HL-60/S4 treated with retinoic acid at 250 ng/mL for 4 days and 3 days (cell line): ENCODE data around the gene ZDHHC11.
"Not testable (repeated sequence)": the region's sequence is repeated elsewhere in the genome, so short reads cannot be mapped to it uniquely, and the experiment has no call there.

Experiments used
- in situ Hi-C: fragments of 300-500 bp; cut with MboI; formaldehyde crosslinking; loops from 2 replicates; pipeline ENCODE4 v1.7.0; 2022; ENCODE audit warnings: low sequenced_read_pairs

Gene ZDHHC11

DNA sequence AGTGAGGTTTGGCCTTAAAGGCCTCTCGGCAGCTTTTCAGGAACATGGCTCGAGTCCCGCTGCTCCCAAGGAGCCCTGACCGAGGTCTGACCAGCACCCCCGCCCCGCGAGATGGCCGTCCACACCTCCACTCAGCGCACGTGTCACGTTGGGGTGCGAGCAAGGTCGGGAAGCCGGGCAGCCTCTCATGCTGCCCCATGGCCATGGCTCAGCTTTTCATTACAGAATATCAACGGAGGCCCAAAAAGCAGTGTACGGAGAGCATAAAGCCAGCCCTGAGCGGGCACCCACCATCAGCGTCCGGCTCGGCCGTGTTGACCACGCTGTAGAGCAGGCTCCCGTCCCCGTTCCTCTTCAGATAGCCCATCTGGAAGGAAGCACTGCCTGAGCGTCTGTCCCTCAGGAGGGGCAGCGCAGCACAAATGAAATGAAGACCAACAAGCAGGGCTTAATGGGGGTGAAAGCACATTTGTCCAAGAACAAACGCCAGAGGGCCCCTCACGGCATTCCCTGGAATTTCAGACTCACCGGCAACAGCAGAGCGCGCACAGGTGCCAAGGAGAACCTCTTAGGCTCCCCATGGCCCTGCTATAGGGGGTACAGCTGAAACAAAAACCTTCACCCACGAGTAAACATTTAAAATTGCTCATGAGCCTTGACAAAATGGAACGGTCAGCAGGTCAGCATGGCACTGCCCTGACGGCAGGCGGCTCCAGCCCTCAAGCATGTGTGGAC, 30.2 kb upstream of the ZDHHC11 start:
- in situ Hi-C loops = no loop called here

DNA sequence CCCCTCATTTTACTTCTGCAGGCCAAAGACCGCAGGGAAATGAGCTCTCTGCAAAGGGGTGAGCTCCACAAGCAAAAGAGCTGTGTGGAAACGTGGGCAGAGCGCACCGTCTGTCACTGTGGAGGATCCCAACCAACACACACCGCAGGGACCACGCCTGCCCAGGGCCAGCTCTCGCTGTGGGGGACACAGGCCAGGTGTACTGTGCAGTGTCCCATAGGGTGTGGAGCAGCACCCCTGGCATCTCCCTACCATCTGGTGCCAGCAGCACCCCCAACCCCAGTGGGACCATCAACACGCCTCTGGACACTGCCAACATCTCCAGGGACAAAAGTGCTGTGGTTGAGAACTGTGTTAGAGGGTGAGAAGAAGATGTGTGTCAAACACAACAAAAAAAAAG, 27.9 kb upstream of the ZDHHC11 start:
- in situ Hi-C loops = not testable (repeated sequence)

DNA sequence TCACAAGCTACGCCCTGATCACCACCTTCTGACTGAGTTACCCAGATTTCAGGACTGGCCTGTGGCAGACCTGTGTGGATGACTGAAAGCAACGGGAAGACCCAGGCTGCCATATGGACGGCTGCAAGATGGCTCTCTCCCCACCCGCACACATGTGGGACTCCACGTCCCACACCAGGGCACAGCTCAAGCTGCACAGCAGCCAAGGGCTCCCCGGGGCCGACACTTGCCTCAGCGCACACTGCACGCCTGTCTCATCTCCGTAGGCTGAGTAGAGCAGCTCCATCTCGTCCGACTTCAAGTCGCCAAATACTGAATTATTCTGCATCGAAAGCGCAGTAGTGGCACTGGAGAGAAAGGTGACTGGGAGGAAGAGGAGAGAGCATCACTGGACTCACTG, 27.3 kb upstream of the ZDHHC11 start:
- in situ Hi-C loops = no loop called here

DNA sequence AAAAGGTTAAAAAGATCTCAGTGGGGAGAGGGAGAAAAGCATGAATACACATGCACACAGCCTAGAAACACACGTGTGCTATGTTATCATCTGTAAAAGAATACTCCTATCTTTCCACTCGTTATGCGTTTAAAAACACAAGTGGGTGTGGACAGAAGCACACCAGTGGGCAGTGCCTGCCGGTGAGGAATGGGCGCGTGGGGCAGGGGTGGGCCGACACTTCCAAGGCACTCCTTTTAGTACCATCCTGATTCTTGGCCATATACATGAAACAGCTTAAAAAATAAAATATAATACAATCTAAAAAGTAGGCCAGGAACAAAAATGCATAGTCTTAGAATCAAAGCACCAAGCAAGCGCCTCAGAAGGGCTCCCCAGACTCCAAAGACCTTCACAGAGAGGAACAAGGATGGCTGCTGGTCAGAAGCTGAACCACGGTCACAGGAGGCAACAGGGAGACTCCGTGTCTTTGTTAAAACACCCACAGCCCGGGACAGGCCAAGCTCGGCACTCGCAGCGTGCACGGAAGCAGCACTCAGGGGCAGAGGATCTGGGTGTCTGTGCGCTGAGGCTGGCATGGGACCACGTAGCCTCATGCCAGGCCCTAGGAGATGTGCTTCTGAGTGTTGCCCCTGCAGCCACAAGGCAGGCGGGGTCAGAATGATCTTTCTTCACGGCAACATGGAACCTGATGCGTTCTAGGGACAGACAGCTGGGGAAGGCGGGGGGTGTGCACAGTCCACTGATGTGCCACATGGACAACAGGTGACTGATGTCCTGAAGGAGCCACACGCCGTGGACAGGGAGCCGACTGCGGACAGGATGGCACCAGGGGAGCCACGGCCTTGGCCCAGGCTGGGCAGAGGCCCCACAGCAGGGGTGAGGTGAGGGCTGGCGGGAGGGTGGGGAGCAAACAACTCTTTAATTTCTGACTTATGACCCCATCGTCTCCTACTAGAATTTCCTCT, 25.9 kb upstream of the ZDHHC11 start:
- in situ Hi-C loops = no loop called here

DNA sequence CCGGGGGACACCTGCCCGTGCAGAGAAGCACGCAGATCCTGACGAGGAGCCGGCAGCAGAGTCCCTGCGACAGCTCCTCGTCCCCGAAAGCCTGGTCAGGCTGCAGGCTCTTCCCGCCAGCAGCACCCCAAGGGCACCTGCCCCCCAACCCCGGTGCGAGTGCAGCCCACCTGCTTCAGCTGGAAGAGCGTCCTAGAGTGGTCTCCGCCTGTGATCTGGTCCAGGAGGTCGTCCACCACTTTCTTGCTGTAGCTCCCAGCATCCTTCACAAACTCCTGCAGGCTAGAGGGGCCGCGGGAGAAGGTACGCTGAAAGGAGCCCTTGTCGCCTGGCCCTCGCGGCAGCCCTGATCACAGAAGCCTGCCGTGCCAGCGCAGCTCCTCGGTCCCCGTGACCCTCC, 25.1 kb upstream of the ZDHHC11 start:
- in situ Hi-C loops = no loop called here

DNA sequence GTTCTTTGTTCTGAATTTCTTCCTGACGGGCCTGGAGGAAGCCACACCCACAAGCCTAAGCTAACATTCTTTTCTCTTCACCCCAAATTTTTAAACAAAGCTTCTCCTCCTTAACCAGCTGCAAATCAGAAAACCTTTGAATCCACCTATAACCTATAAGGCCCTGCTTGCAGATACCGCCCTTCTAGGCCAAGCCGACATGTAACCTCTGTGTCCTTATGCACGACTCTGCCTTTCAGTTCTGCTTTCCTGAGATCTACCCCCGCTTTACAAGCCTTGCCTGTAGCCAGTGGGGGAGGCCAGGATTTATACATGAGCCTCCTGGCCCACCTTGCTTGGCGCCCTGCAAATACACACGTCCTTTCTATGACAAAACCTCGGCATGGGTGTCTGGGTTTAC, 22.5 kb upstream of the ZDHHC11 start:
- in situ Hi-C loops = no loop called here

DNA sequence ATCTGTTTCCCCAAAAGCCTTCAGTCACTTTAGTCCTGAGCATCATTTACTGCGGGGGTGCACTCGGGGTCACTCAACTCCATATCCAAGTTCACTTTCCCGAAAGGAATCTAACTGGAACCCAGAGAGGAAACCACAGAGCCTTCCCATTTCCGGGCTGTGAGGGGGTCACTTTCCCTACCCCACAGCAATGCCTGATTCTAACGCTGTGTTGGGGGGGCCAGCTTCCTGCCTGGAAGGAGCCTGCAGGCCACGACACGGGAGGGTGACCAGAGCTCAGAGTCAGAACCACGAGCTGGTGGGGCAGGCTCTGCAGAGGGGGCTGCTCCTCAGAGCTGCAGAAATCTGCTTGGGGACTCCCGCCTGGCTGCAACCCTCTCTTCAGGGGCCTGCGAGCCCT, 21.5 kb upstream of the ZDHHC11 start:
- in situ Hi-C loops = no loop called here

DNA sequence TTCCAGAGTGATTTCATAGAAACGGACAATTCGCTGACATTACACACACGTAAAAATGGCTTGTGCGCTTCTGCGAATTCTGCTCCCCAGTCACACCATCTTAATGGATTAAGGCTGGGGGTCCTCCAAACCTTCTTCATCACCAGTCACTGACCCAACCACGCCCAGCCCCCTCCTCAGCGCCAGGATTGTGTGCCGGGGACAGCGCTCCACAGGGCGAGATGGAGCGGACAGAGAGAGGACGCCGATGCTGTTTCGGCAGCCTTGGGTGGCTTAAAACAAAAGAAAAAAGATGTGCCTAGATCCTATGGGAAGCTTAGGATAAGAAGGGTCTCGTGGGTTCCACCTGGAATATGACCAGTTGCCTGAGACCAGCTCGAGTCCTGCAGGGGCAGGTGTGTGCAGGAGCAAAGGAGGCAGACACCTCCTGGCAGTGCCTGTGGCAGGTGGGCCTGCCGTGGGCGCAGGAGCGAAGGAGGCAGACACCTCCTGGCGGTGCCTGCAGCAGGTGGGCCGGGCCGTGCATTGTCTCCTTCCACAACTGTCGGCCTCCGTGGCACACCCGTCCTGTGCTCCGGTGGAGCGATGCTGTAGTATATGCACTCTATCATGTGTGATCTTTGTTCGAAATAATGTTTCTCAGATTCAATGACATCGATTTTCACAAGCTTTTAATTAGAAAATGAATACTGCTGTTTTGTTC, 21.0 kb upstream of the ZDHHC11 start:
- in situ Hi-C loops = no loop called here

DNA sequence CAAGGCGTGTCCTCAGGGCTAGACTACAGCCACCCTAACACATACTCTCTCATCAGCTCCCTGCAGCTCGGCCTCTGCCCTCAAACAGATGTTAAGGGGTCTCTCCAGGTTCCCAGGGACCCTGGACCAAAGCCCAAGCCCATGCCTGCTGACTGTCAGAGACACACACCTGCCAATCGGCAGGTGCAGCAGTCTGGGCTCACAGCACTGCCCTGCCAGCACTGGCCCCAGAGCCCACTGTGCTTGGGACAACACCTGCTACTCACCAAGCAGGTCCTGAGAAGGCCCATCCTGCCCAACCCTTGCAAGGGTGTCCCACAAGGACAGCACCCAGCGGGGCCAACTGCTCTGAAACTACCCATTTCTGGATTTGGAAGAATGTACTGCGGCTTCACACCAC, 20.2 kb upstream of the ZDHHC11 start:
- in situ Hi-C loops = no loop called here

DNA sequence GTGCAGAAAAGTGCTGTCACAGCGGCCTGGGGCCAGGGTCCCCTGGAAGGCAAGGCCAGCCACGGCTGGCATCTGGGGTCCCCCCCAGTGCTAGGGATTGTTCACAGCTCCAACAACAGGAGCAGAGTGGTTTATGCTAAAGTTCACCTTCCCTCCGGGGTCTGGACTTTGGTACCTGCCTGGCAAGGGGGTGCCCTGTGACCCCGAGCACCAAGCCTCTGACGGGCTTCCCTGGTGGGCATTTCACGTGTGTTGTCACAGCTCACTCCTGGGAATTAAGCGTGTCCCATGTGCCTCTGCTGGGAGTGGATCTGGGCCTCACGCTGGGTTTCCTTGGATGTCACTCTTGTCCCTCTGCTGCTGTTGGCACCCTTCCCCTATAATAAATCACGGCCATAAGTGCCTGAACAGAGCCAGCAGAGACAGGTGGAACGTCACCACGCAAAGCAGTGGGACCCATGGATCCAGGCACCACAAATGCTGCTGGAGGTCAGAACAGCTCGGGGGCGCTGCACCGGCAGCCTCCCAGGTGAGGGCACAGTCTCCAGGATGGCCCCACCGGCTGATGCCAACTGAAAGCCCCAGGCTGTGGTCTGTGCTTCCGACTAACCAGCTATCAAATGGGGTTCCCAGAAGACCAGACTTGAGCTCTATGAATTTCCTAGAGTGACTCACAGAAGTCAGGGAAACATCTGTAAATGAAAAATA, 17.8 kb upstream of the ZDHHC11 start:
- in situ Hi-C loops = no loop called here

DNA sequence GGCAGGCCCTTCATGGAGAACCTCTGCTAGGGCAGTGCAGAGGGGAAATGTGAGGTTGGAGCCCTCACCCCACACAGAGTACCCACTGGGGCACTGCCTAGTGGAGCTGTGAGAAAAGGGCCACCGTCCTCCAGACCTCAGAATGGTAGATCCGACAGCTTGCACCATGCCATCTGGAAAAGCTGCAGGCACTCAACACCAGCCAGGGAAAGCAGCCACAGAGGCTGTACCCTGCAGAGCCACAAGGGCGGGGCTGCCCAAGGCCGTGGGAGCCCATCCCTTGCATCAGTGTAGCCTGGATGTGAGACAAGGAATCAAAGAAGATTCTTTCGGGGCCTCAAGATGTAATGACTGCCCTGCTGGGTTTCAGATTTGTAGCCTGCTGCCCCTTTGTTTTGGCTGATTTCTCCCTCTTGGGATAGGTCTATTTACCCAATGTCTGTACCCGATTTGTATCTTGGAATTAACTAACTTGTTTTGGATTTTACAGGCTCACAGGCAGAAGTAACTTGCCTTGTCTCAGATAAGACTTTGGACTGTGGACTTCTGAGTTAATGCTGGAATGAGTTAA, 16.6 kb upstream of the ZDHHC11 start:
- in situ Hi-C loops = no loop called here

DNA sequence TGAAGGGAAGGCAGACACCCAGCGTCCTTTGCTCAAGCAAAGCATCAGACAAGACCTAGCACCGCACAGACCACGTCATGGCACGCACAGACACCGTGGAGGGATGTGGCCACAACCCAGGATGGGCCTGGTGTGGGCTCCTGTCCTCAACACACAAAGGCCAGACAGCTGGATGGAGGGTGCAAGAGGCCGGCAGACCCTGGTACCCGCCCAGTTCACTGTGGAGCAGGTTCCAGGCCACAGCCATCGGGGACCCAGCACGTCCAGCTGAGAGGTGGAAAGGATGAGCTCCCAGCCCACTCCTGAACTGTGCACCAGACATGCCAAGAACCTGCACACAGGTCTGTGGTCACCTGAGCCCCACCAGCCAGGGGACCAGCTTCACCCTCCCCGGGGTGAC, 15.0 kb upstream of the ZDHHC11 start:
- in situ Hi-C loops = no loop called here

DNA sequence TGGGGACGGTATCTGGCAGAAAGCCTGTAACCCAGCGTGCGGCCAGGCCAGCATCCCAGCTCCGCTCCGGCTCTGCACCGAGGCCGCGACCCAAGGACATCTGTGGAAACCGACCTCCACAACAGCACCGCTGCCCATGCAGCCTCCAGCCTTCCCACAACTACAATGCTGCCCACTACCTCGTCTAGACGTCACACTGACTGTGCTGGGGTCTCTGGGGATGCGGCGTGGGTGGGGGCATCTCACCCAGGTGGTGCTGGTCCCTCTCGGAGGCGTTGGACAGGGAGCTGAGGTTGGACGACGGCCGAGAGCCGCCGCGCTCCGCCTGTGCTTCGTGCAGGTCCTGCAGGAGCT, 14.4 kb upstream of the ZDHHC11 start:
- in situ Hi-C loops = no loop called here

DNA sequence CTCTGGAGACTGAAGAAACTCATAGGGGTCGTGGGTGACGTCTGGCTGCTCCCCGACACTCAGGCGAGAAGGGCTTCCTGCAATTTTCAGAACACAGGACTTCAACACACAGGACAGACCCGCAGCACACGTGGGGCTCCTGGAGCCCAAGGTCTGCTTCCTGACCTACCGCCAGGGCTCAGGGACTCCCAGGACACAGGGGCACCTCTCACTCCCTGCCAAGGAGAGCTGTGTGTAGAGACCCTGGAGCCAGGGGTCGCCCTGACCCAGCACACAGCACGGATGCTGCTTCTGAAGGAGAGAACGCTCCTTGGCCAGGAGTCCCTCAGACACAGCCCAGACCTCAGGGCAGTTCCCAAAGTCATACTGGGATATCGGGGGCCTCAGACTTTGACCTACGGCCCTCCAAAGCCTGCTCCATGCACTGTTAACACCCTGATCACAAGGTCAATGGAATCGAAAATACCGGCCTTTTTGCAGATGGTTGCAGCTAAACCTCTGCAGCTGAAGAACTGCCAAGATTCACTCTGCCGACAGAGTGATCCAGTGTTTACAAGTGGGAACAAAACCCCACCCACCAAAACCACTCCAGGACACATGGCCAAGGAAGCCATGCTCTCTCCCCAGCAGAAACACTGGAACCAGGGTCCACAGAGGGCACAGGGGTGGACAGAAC, 13.8 kb upstream of the ZDHHC11 start:
- in situ Hi-C loops = no loop called here

DNA sequence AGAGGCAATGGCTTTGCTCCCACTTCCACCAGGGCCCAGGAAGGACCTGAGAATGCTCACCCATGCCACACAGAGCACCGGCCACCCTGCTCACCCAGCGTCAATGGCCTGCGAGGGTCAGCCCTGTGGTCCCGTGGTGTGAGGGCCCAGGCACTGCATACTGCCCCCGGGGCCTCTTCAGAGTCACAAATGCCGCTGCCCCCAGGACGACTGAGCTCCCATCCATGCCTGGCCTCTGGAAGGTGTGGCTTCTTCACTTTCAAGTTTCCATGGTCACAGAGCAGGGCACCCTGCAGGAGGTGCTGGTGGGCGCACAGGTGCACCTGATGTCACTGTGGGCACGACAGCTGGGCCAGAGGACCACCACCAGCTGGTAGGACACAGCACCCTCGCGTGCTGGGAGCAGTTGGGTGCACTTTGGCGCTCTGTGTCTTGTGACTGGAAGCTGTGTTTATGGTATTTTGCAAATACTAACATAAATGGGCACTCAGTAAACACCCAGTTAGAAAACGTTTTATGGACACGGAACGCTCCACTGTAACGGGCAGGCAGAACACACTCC, 12.5 kb upstream of the ZDHHC11 start:
- in situ Hi-C loops = no loop called here

DNA sequence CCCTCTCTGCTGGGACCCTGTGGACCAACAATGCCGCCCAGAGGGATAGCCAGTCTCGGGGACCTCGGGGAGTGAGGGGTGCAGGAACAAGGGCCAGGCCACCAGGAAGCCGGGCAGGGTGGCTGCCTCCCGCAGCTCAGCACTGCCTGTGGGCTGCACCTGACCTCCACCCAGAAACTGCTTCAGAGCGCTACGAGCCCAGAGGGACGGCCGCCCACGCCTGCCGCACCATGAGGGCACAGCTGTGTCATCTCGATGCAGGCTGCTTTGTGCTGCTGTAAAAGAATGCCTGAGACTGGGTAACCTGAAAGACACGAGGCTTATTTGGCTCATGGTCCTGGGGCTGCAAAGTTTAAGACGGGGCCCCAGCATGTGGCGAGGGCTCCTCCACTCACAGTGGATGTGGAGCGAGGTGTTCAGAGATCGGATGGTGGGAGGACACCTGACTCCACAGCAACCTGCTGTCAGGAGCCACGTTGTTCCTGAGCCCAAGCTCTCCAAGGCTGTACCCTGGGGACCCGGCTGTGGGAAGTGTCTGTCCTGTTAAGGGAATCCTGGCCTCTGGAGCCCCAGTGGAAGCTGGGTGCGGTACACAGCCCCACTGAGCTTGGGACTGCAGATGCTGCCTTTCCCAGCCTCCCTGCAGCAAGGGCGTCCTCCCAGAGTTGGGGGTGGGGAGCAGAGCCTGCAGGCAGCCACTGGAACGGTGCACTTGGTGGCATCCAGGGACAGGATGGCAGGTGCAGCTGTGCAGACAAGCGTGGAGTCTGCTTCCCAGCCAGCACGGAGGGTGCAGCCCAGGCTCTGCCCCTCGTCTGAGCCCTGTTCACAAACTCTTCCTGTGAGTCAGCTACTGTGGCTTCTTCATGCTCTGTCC, 11.8 kb upstream of the ZDHHC11 start:
- in situ Hi-C loops = no loop called here

DNA sequence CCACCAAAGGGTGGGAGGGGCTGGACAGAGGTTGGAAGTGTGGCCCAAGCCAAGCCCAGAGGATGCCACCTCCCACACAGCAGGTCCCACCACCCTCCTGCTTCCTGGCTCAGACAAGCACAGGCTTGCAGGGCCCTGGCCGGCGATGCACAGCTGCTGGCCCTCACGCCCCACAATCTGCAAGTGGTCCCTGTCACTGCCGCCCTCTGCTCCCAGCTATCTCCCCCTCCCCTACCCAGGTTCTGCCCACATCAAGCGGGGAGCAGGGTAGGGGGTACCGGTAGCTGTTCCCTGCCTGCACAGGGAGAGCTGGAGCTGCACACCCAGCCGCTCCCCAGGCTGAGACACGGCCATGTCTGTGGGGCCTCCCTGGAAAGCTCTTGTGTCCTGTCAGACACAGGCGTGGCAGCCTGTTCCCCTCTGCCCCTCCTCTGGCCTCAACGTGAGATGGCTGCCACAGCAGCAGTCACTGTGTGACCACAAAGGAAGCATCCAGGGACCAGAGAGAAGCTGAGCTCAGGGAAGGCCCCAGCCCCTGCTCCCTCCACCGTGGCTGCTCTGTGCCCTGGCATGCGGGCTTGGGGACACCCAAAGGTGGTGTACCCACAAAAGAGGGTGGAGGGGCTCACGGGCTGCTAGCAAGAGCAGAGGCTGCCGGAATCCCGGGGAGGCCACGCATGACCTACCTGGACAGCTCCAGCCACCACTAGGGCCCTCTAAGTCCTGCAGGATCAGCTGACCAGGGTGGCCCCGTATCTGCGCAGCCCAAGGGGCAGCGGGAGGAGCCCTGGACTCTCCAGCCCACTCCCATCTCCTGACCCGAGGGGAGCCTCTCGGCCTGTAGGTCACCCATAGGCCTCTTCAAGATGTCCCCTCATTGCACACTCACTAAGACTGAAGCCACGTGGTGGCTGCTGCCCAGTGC, 10.9 kb upstream of the ZDHHC11 start:
- in situ Hi-C loops = no loop called here
